GM21737 (cell line): ENCODE measurements around the gene CADPS.

Experiments
- ATAC-seq: cut with Tn5 transposase; IDR thresholded peaks from one replicate; pipeline ENCODE4 v1.9.1; 2021; ENCODE audit warnings: mild to moderate bottlenecking, moderate library complexity; ENCODE audit not compliant: unreplicated experiment

The CADPS gene

GRCh38 chr3:62566022-62566557 is 309.1 kb downstream of the CADPS start:
- ATAC-seq: no peak

- ATAC-seq: no peak
Observed at GRCh38 chr3:62562596-62562995, 312.6 kb downstream of the CADPS start.

- no peak for ATAC-seq
Observed at GRCh38 chr3:62562017-62562416, 313.2 kb downstream of the CADPS start.

- ATAC-seq: no peak
Observed at GRCh38 chr3:62559831-62560445, 315.3 kb downstream of the CADPS start.

- ATAC-seq: no peak
Observed at GRCh38 chr3:62558549-62559112, 316.6 kb downstream of the CADPS start.

GRCh38 chr3:62557983-62558382 is 317.2 kb downstream of the CADPS start:
- no peak for ATAC-seq

GRCh38 chr3:62557450-62557849 is 317.8 kb downstream of the CADPS start:
- no peak for ATAC-seq

GRCh38 chr3:62556121-62556815 is 318.9 kb downstream of the CADPS start:
- no peak for ATAC-seq

- ATAC-seq: no peak
Observed at GRCh38 chr3:62554264-62554799, 320.9 kb downstream of the CADPS start.

- no peak for ATAC-seq
Observed at GRCh38 chr3:62553811-62554210, 321.4 kb downstream of the CADPS start.

- ATAC-seq: no peak
Observed at GRCh38 chr3:62551556-62551955, 323.7 kb downstream of the CADPS start.

- ATAC-seq: no peak
Observed at GRCh38 chr3:62550439-62550838, 324.8 kb downstream of the CADPS start.

GRCh38 chr3:62548528-62549205 is 326.5 kb downstream of the CADPS start:
- ATAC-seq: no peak

- no peak for ATAC-seq
Observed at GRCh38 chr3:62546266-62546665, 328.9 kb downstream of the CADPS start.

GRCh38 chr3:62542185-62542584 is 333.0 kb downstream of the CADPS start:
- no peak for ATAC-seq

GRCh38 chr3:62539762-62540161 is 335.5 kb downstream of the CADPS start:
- no peak for ATAC-seq

- no peak for ATAC-seq
Observed at GRCh38 chr3:62538691-62539356, 336.4 kb downstream of the CADPS start.

GRCh38 chr3:62534326-62534725 is 340.9 kb downstream of the CADPS start:
- ATAC-seq: no peak

- no peak for ATAC-seq
Observed at GRCh38 chr3:62532796-62533195, 342.4 kb downstream of the CADPS start.

- ATAC-seq: no peak
Observed at GRCh38 chr3:62531981-62532380, 343.2 kb downstream of the CADPS start.

- no peak for ATAC-seq
Observed at GRCh38 chr3:62531493-62531892, 343.7 kb downstream of the CADPS start.
